WI38 (cell line): ENCODE measurements around the gene MYRF.

ENCODE experiments used
- H3K4me3 ChIP-seq: 2 replicates; pipeline ENCODE4 v1.5.1; 2011; ENCODE audit warnings: low read depth, mild to moderate bottlenecking, control low read depth, low read length
- CTCF ChIP-seq: IDR thresholded peaks from 2 replicates; pipeline ENCODE4 v1.5.1; 2012; ENCODE audit warnings: low read depth, mild to moderate bottlenecking, control low read depth, low read length

MYRF gene

GRCh38 chr11:61828379-61828628 is 75.9 kb downstream of the MYRF start:
- H3K4me3 ChIP-seq, result peak overlapping the region; percentile 81
- TF ChIP-seq CTCF, result no peak

GRCh38 chr11:61828629-61829407 is 76.4 kb downstream of the MYRF start:
- H3K4me3 ChIP-seq, result peak overlapping the region; percentile 81

GRCh38 chr11:61829806-61830205 is 77.4 kb downstream of the MYRF start:
- TF ChIP-seq CTCF, result no peak
- peak overlapping the region; percentile 81 for H3K4me3 ChIP-seq

More at GRCh38 chr11:61828629-61829407, 76.4 kb downstream of the MYRF start:
- TF ChIP-seq CTCF, result peak; percentile 39

GRCh38 chr11:61830237-61831105 is 78.0 kb downstream of the MYRF start:
- TF ChIP-seq CTCF, result no peak
- peak overlapping the region; percentile 81 for H3K4me3 ChIP-seq

- no peak for TF ChIP-seq CTCF
- H3K4me3 ChIP-seq, result no peak overlapping the region
Measured at GRCh38 chr11:61832207-61832606, 79.8 kb downstream of the MYRF start.

- TF ChIP-seq CTCF, result no peak
- H3K4me3 ChIP-seq, result no peak overlapping the region
Measured at GRCh38 chr11:61832754-61833153, 80.3 kb downstream of the MYRF start.

- no peak for TF ChIP-seq CTCF
- no peak overlapping the region for H3K4me3 ChIP-seq
Measured at GRCh38 chr11:61833471-61833870, 81.0 kb downstream of the MYRF start.
